ENCODE data around the gene ARSK.
"Not testable (repeated sequence)": the region's sequence is repeated elsewhere in the genome, so short reads cannot be mapped to it uniquely, and the experiment has no call there.

Gene ARSK

GRCh38 chr5:95644351-95645042, 89.6 kb downstream of the ARSK start:
- peak; percentile 76 for TF ChIP-seq CTCF (IDR thresholded peaks at IDR 0.05; ENCODE audit: control extremely low read depth, extremely low read depth, low read depth, missing control alignments)
- peak; percentile 46 for DNase-seq (ENCODE audit: extremely low spot score)
- ChIA-PET CTCF (interaction anchor here (0.7 to 5.7 kb wide), 23 partner anchors 9 to 210 kb away, joined by 3 to 42 read pairs (median 6); partner anchors contain the start of gene GLRX), POLR2A (no interaction called here)

- CTCF ChIA-PET: interaction anchor here (1.0 to 2.1 kb wide), 18 partner anchors 9 to 213 kb away, joined by 3 to 18 read pairs (median 5); no protein-coding TSS in a partner anchor
- POLR2A ChIA-PET; DNase-seq (ENCODE audit: extremely low spot score): not testable (repeated sequence)
These were observed 91.3 kb downstream of the ARSK start for GRCh38 chr5:95646226-95646568.

- DNase-seq (ENCODE audit: extremely low spot score): peak; percentile 93
- ChIA-PET CTCF (interaction anchor here (0.7 to 2.1 kb wide), 24 partner anchors 9 to 213 kb away, joined by 3 to 18 read pairs (median 5); no protein-coding TSS in a partner anchor), POLR2A (interaction anchor here (0.8 kb wide), 1 partner anchor 94 kb away, joined by 3 read pairs; no protein-coding TSS in a partner anchor)
- no peak for TF ChIP-seq CTCF (IDR thresholded peaks at IDR 0.05; ENCODE audit: control extremely low read depth, extremely low read depth, low read depth, missing control alignments)
These were observed 91.9 kb downstream of the ARSK start, which contains the start of gene RFESD for GRCh38 chr5:95646569-95647431. Gene RFESD (plus strand): TSS chr5:95646777. CDS start chr5:95652272, 5,495 bp downstream.

- DNase-seq (ENCODE audit: extremely low spot score): no peak
- ChIA-PET CTCF (interaction anchor here (1.4 to 2.1 kb wide), 4 partner anchors 16 to 211 kb away, joined by 5 to 18 read pairs (median 8); no protein-coding TSS in a partner anchor), POLR2A (no interaction called here)
- TF ChIP-seq CTCF (IDR thresholded peaks at IDR 0.05; ENCODE audit: control extremely low read depth, extremely low read depth, low read depth, missing control alignments): no peak
These were observed 93.3 kb downstream of the ARSK start for GRCh38 chr5:95647886-95648860.

- POLR2A ChIA-PET: no interaction called here
- CTCF ChIA-PET: no interaction called here
These were observed 94.4 kb downstream of the ARSK start for GRCh38 chr5:95649274-95649673.

More at GRCh38 chr5:95649274-95649673, 94.4 kb downstream of the ARSK start:
- no peak for TF ChIP-seq CTCF (IDR thresholded peaks at IDR 0.05; ENCODE audit: control extremely low read depth, extremely low read depth, low read depth, missing control alignments)
- DNase-seq (ENCODE audit: extremely low spot score): no peak

All from GM10248 (cell line).